Neural progenitor cell (in vitro differentiated cells): ENCODE results near the gene CDH13. TPM values are rescaled to one million over a fixed set of nuclear protein-coding genes. Genes with fewer than 3 reads are reported as not detected.

Source experiments
- DNase-seq: peaks from one replicate; pipeline ENCODE4 v3.0.0-alpha.2; 2016; ENCODE audit warnings: low spot score
- H2AFZ ChIP-seq: fragments of 200-600 bp; sonication (generic); replicated peaks from 2 replicates; pipeline ENCODE4 v1.6.1; 2016; ENCODE audit warnings: antibody characterized with exemption
- H3F3A ChIP-seq: fragments of 200-600 bp; sonication (generic); 2 replicates; pipeline ENCODE4 v1.6.1; 2016; ENCODE audit warnings: antibody characterized with exemption, low read depth
- H3K27ac ChIP-seq: fragments of 200-600 bp; sonication (generic); 2 replicates; pipeline ENCODE4 v1.5.1; 2016; ENCODE audit warnings: mild to moderate bottlenecking
- H3K27me3 ChIP-seq: fragments of 200-600 bp; sonication (generic); 2 replicates; pipeline ENCODE4 v1.6.1; 2016; ENCODE audit warnings: mild to moderate bottlenecking, moderate library complexity
- H3K36me3 ChIP-seq: fragments of 200-600 bp; sonication (generic); 2 replicates; pipeline ENCODE4 v1.5.1; 2016
- H3K4me1 ChIP-seq: fragments of 200-600 bp; sonication (generic); 2 replicates; pipeline ENCODE4 v1.6.1; 2016; ENCODE audit warnings: mixed run types
- H3K4me2 ChIP-seq: fragments of 200-600 bp; sonication (generic); 2 replicates; pipeline ENCODE4 v1.6.1; 2016
- H3K4me3 ChIP-seq: fragments of 200-600 bp; sonication (generic); 2 replicates; pipeline ENCODE4 v1.5.1; 2016
- H3K79me2 ChIP-seq: fragments of 200-600 bp; sonication (generic); 2 replicates; pipeline ENCODE4 v1.6.1; 2016; ENCODE audit warnings: low read depth
- H3K9ac ChIP-seq: fragments of 200-600 bp; sonication (generic); 2 replicates; pipeline ENCODE4 v1.6.1; 2016
- H3K9me3 ChIP-seq: fragments of 200-600 bp; sonication (generic); 2 replicates; pipeline ENCODE4 v1.5.1; 2016; ENCODE audit warnings: low read depth
- H4K20me1 ChIP-seq: fragments of 200-600 bp; sonication (generic); 2 replicates; pipeline ENCODE4 v1.6.1; 2016; ENCODE audit warnings: low read depth
- H3K27ac Mint-ChIP-seq: 3 replicates; pipeline ENCODE4 v1.8.0; 2021; ENCODE audit warnings: mixed read lengths
- H3K27me3 Mint-ChIP-seq: 2 replicates; pipeline ENCODE4 v1.8.0; 2022; ENCODE audit warnings: low read depth, mild to moderate bottlenecking, inconsistent platforms, moderate library complexity, mixed read lengths; ENCODE audit not compliant: insufficient read depth
- H3K36me3 Mint-ChIP-seq: 3 replicates; pipeline ENCODE4 v1.8.0; 2021; ENCODE audit warnings: mixed read lengths
- H3K4me1 Mint-ChIP-seq: 3 replicates; pipeline ENCODE4 v1.8.0; 2021; ENCODE audit warnings: mixed read lengths
- H3K4me3 Mint-ChIP-seq: 3 replicates; pipeline ENCODE4 v1.8.0; 2021; ENCODE audit warnings: mild to moderate bottlenecking, moderate library complexity, mixed read lengths
- H3K9me3 Mint-ChIP-seq: 3 replicates; pipeline ENCODE4 v1.8.0; 2020; ENCODE audit warnings: mixed read lengths
- CTCF ChIP-seq: fragments of 200-600 bp; sonication (generic); IDR thresholded peaks from 2 replicates; pipeline ENCODE4 v1.5.1; 2017; ENCODE audit warnings: antibody characterized with exemption, mild to moderate bottlenecking
- EZH2 ChIP-seq: fragments of 200-600 bp; sonication (generic); IDR thresholded peaks from 2 replicates; pipeline ENCODE4 v1.6.1; 2017; ENCODE audit warnings: antibody characterized with exemption, mild to moderate bottlenecking, moderate library complexity
- EZH2phosphoT487 ChIP-seq: fragments of 200-600 bp; sonication (generic); IDR thresholded peaks from 2 replicates; pipeline ENCODE4 v1.6.1; 2017; ENCODE audit warnings: antibody characterized with exemption
- total RNA-seq: library from RNA; depleted of rRNA; stranded (reverse); fragments of >200 nt; gene quantifications from 2 replicates; pipeline ENCODE4 v1.2.3, GENCODE V29; 2015; ENCODE audit warnings: low replicate concordance

The CDH13 gene
- total RNA-seq, 1 donor from 2014 or later = 3.0 TPM

GRCh38 chr16:83105279-83106077 is 478.7 kb downstream of the CDH13 start:
- no peak overlapping the region for H3K27ac ChIP-seq
- H3K4me2 ChIP-seq = no peak overlapping the region
- H3K27ac Mint-ChIP-seq = no peak overlapping the region
- H3K27me3 Mint-ChIP-seq = peaks cover 3% of the 10 kb centered on the region
- H3K9me3 Mint-ChIP-seq = peaks cover 2% of the 10 kb centered on the region
- H3K36me3 ChIP-seq = no peaks in the 10 kb centered on the region
- H4K20me1 ChIP-seq = no peaks in the 10 kb centered on the region
- no peaks in the 10 kb centered on the region for H3K36me3 Mint-ChIP-seq
- no peaks in the 10 kb centered on the region for H3K9me3 ChIP-seq
- no peaks in the 10 kb centered on the region for H3F3A ChIP-seq
- no peaks in the 10 kb centered on the region for H3K27me3 ChIP-seq
- no peak overlapping the region for H3K4me3 ChIP-seq
- no peak overlapping the region for H3K4me3 Mint-ChIP-seq
- TF ChIP-seq CTCF = no peak
- no peak for TF ChIP-seq EZH2phosphoT487
- no peak for TF ChIP-seq EZH2
- no peak overlapping the region for H3K9ac ChIP-seq
- DNase-seq = no peak
- H3K79me2 ChIP-seq = no peaks in the 10 kb centered on the region
- H2AFZ ChIP-seq = no peak overlapping the region
- H3K4me1 Mint-ChIP-seq = no peaks in the 10 kb centered on the region
- no peaks in the 10 kb centered on the region for H3K4me1 ChIP-seq

GRCh38 chr16:83109490-83110125 is 482.8 kb downstream of the CDH13 start:
- Histone ChIP-seq H2AFZ (no peak overlapping the region), H4K20me1 (no peaks in the 10 kb centered on the region), H3F3A (no peaks in the 10 kb centered on the region), H3K9me3 (no peaks in the 10 kb centered on the region), H3K36me3 (no peaks in the 10 kb centered on the region), H3K27me3 (no peaks in the 10 kb centered on the region), H3K4me1 (no peaks in the 10 kb centered on the region), H3K4me3 (no peak overlapping the region), H3K9ac (no peak overlapping the region), H3K79me2 (no peaks in the 10 kb centered on the region), H3K27ac (no peak overlapping the region), H3K4me2 (no peak overlapping the region)
- Mint-ChIP-seq H3K27ac (no peak overlapping the region), H3K9me3 (no peaks in the 10 kb centered on the region), H3K27me3 (no peaks in the 10 kb centered on the region), H3K4me1 (no peaks in the 10 kb centered on the region), H3K4me3 (no peak overlapping the region), H3K36me3 (no peaks in the 10 kb centered on the region)
- no peak for DNase-seq
- no peak for TF ChIP-seq EZH2phosphoT487
- no peak for TF ChIP-seq CTCF
- no peak for TF ChIP-seq EZH2

DNA sequence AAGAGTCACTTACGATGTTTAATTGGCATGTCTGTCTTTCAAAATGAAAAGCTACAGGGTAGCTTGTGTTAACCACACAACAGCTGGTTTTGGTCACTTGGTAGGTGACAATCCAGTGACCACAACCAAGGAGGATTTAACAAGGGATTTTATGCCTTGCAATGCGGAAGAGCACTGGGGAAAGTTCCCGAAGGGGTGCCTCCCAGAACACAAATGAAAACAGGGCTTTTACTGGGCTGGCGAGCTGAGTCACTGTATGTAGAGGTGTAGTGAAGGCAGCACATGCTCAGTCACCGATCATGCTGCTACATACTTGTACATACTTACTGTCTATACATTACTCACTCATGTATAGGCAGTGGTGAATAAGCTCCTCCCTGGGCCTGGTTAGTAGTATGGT is 483.5 kb downstream of the CDH13 start:
- H3K4me3 Mint-ChIP-seq = no peak overlapping the region
- H3K36me3 ChIP-seq = no peaks in the 10 kb centered on the region
- H3K27ac Mint-ChIP-seq = no peak overlapping the region
- H3K9me3 ChIP-seq = no peaks in the 10 kb centered on the region
- no peak overlapping the region for H3K4me2 ChIP-seq
- no peak for TF ChIP-seq EZH2phosphoT487
- no peak for TF ChIP-seq EZH2
- TF ChIP-seq CTCF = no peak
- no peak overlapping the region for H2AFZ ChIP-seq
- H3F3A ChIP-seq = no peaks in the 10 kb centered on the region
- no peak for DNase-seq
- no peak overlapping the region for H3K4me3 ChIP-seq
- no peaks in the 10 kb centered on the region for H3K27me3 Mint-ChIP-seq
- no peaks in the 10 kb centered on the region for H3K9me3 Mint-ChIP-seq
- no peaks in the 10 kb centered on the region for H3K36me3 Mint-ChIP-seq
- H3K27me3 ChIP-seq = no peaks in the 10 kb centered on the region
- no peak overlapping the region for H3K9ac ChIP-seq
- H4K20me1 ChIP-seq = no peaks in the 10 kb centered on the region
- no peak overlapping the region for H3K27ac ChIP-seq
- no peaks in the 10 kb centered on the region for H3K79me2 ChIP-seq
- no peaks in the 10 kb centered on the region for H3K4me1 ChIP-seq
- no peaks in the 10 kb centered on the region for H3K4me1 Mint-ChIP-seq
